ENCODE results near the gene RPS19.
A peak's percentile ranks its signal among the peaks of the same experiment; 100 is the strongest.

RPS19 gene

GRCh38 chr19:41879670-41880328, 19.7 kb downstream of the RPS19 start:
- no peak for DNase-seq

GRCh38 chr19:41880329-41880708, 20.3 kb downstream of the RPS19 start:
- DNase-seq, result no peak

GRCh38 chr19:41882568-41883462, 22.8 kb downstream of the RPS19 start, which contains the start of gene ARHGEF1:
TSS of gene ARHGEF1 (plus strand) at chr19:41883184. CDS start at chr19:41888083, 4,899 bp downstream.
- no peak for DNase-seq

GRCh38 chr19:41883463-41883820, 23.4 kb downstream of the RPS19 start:
- DNase-seq, result no peak

GRCh38 chr19:41883821-41884733, 24.0 kb downstream of the RPS19 start:
- DNase-seq, result peak; percentile 95 to 98

GRCh38 chr19:41886761-41887710, 27.0 kb downstream of the RPS19 start:
- no peak for DNase-seq

GRCh38 chr19:41887711-41888382, 27.8 kb downstream of the RPS19 start:
- DNase-seq, result no peak

- no peak for DNase-seq
These were observed 28.9 kb downstream of the RPS19 start for GRCh38 chr19:41888926-41889325.

GRCh38 chr19:41889896-41890295, 29.8 kb downstream of the RPS19 start:
- no peak for DNase-seq

- DNase-seq, result peak; percentile 77 to 91
These were observed 30.9 kb downstream of the RPS19 start for GRCh38 chr19:41890936-41891335.

- DNase-seq, result no peak
These were observed 32.3 kb downstream of the RPS19 start for GRCh38 chr19:41892173-41892902.

- no peak for DNase-seq
These were observed 33.8 kb downstream of the RPS19 start for GRCh38 chr19:41893899-41894298.

- DNase-seq, result no peak
These were observed 34.3 kb downstream of the RPS19 start for GRCh38 chr19:41894350-41894749.

GRCh38 chr19:41895745-41896580, 35.9 kb downstream of the RPS19 start:
- DNase-seq, result peak; percentile 33 to 79

GRCh38 chr19:41896581-41896942, 36.5 kb downstream of the RPS19 start:
- no peak for DNase-seq

- no peak for DNase-seq
These were observed 37.1 kb downstream of the RPS19 start for GRCh38 chr19:41897181-41897580.

GRCh38 chr19:41897820-41898219, 37.8 kb downstream of the RPS19 start:
- no peak for DNase-seq

- DNase-seq, result no peak
These were observed 38.2 kb downstream of the RPS19 start for GRCh38 chr19:41898235-41898634.

GRCh38 chr19:41901707-41902360, 41.8 kb downstream of the RPS19 start:
- DNase-seq, result no peak
